T-helper 1 cell (primary cell): ENCODE data around the gene TIE1.

Experiments
- DNase-seq, 5 donors: peaks; one replicate each; pipeline ENCODE4 v3.0.0-alpha.2; 2012 to 2020
- total RNA-seq, 4 donors: gene quantifications; one replicate each; lab custom pipeline; 2026; lab: John Stamatoyannopoulos, UW

TIE1 gene
- total RNA-seq = 0 reads per million in 4 donors

DNA sequence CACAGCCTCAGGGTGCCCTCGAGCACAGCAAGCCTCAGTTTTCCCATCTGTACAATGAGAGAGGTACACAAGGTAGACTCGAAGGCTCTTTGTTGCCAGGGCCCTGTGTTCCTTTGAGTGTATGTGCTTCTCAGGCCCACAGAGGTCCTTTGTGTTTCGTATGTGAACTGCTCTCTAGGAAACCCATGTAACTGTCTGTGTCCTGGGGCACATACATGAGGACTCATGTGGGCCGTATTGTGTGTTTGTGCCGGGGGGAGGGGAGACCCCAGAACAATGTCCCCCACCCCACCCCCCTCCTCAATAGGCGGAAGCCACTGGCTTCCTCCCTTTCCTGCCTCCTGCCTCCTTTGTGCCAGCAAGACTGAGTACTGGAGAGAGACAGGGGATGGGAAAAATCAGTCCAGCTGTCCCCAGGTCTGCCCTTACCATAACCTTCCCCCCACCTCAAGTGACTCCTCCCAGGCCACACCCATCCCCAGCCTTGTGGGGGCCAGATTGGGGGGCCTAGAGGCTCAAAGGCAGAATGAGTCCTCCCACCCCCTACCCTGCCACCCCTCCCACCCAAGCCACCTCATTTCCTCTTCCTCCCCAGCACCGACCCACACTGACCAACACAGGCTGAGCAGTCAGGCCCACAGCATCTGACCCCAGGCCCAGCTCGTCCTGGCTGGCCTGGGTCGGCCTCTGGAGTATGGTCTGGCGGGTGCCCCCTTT is at the start of gene TIE1:
TIE1 (plus strand) TSS at position 605 of the 717 bp plus-strand sequence; CDS start at position 695, 90 bp downstream.
- DNase-seq = no peak

DNA sequence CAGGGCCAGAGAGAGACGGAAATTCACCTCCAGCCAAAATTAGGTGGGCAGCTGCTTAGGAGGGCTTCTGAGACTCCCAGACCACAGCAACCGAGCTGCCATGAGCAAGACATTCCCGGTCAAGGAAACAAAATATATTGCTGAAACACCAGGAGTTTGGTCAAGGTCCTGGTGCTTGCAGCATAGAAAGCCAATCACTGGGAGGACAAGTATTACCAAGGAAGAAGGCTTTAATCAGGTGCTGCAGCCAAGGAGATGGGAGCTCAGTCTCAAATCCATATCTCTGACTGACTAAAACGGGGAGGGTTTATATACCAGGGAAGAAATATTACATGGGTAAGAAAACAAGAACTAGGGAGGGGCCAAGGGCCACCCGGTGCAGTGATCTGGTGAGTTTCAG is 49.8 kb upstream of the TIE1 start:
- no peak for DNase-seq

DNA sequence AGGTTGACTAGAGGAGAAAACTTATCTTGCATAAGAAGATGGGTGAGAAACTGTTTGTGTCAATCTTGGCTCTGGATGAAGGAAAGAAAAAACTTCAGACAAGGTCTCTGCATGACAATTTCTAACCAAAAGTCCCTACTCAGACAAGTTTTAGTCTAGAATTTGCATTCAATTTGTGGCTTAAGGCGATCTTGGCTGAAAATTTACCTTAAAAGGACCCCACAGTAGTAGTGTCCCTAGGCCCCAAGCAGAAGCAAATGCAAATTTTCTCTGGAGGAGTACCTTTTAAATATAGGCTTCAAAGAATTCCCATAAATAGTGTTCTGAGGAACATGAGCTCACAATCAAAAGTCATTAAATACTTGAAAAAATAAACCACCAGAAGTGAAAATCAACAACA is 48.6 kb upstream of the TIE1 start:
- no peak for DNase-seq

DNA sequence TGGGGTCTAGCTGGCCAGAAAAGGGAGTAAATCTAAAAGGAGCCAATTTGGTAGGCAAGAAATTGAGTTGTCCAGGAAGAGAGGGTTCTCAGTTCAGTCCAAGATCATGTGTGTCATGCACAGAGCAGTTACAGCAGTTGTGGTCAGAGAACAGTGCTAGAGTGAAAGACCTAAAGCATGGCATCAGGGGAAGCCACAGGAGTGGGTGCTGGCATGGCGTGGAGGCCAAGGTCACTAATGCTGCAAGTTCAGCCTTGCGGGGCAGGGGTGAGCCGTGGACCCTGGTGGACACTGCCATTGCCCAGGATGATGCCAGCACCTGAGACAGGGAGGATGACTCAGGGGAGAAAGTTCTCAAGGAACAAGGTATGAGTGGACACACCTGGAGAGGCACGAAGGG is 47.6 kb upstream of the TIE1 start:
- no peak for DNase-seq

DNA sequence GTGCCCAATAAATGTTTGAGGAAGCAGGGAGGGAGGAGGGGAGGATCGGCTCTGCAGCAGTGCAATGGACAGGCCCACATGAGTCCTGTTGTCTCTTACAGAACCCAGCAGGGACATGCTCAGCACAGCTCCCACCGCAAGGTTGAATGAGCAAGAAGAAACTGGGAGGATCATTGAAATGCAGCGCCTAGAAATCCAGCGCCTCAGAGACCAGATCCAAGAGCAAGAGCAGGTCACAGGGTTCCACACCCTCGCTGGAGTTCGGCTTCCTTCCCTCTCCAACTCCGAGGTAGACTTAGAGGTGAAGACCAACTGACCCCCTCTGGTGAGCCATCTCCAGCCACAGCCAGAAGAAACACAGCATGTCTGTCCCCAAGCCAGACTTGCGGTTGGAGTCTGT is 46.9 kb upstream of the TIE1 start:
- no peak for DNase-seq

DNA sequence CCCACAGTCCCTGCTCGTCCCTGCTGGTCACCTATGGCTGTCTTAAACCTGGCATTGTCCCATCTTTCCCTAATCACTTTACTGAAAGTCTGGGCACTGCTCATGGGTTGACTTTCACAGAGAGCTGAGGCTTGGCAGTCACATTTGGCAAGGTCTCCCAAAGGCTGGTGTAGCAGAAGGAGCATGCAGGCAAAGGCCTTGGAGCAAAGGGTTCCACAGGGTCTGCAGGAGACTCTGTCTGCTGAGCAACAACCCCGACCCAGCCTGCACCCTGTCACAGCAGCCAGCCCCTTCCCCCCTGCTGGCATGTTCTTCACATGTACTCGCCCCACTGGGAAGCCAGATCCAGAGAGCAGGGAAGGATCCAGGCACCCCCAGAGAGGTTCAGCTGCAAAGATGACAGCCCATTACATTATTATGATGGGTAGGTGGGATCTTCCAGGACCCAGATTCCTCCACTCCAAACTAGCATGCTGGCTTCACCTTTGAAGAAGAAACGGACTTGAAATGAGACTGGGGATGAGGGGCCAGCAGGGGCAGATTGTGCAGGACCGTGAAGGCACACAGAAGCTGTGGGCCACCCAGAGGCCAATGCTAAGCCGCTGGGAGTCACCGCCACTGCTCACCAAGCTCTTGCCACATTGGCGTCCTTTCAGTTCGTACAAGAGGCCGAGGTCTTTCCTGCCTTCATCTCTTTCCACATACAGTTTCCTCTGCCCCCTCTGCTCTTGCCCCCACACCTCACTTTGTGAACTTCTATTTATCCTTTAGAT is 45.2 kb upstream of the TIE1 start:
- no peak for DNase-seq

DNA sequence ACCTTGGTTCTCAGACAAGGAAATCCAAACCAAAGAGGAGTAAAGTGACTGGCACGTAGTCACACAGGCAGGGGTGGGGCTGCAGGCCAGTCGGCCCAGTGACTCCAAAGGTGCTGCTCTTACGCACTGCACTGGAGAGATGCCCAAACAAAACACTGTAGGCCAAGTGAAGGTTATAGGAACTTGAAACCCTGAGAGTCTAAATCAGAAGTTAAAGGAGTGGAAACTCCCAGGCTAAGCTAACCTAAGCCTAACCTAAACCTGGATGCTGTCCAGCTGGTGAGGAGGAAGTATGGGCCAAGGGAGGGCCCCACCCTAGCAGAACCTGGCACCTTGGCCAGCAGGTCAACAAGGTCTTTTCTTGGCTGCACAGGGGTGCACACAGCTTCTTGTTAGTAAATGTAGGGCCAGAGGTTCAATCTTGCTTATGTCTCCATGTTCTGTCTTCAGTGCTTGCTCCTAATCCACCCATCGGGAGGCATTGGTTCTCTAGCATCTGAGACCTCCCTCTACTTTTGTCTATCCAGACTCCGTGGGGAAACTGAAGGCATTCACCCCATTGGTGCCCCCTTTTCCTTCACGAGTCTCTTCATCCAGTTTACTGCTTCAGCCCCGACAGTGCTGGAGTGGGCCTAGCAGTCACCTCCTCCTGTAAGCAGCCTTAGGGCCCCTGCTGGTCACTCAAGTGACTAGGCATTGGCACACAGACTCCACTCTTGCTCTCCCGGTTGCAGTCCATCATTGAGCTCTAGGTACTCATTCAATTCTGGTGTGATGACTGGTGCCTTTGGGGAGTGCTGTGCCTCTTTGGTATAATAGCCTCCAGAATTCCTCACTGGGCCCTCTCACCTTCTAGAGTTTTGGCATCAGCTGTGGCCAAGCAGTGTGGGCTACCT is 43.9 kb upstream of the TIE1 start:
- DNase-seq = no peak

DNA sequence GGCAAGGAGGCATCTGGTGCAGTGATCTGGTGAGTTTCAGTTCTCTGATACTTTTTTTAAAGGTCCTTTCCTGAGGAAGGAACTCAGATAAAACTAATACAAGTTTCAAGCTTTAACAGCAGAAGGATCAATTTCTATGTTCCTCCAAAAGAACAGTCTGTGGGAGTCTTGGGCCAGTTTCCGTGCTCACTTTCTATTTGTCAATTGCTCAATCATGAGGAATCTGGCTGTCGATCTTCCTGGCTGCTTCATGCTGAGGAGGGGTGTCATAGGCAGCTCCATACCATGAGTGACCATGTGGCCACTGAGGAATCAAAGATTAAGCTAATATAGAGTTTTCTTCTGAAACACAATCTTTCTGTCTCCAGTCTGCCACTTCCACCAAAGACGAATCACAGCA is 42.4 kb upstream of the TIE1 start:
- no peak for DNase-seq

DNA sequence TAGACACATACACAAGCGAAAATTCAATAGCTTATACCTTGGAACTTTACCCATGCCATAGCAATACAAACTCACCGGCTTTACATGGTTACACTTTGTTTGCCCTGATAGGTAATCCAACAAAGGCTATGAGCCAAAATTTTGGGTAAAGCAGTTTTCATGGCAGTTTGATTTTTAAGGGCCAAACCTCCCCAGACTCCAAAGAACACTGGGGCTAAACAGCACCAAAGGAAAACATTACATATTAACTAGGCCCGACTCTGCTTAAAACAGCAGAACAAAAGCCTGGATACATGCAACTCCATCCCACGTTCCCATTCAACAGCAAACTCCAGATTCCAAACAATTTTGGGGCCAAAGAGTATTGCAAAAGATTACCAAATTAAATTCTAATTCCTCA is 35.4 kb upstream of the TIE1 start:
- DNase-seq = no peak

DNA sequence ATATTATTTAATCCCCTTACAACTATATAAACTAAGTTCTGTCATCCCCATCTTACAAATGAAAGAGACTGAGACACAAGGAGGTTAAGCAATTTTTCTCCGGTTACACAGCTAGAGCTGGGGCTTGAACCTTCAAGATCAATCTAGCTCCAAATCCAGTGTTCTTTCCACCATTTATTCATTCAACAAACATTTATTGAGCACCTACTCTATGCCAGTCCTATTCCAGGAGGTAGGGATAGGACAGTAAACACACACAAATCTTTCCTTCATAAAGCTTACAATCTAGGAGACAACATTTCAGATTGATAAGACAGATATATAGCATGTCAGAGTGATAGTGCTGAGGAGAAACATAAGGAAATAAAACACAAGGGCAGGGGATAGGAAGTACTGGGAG is 33.9 kb upstream of the TIE1 start:
- DNase-seq = no peak

DNA sequence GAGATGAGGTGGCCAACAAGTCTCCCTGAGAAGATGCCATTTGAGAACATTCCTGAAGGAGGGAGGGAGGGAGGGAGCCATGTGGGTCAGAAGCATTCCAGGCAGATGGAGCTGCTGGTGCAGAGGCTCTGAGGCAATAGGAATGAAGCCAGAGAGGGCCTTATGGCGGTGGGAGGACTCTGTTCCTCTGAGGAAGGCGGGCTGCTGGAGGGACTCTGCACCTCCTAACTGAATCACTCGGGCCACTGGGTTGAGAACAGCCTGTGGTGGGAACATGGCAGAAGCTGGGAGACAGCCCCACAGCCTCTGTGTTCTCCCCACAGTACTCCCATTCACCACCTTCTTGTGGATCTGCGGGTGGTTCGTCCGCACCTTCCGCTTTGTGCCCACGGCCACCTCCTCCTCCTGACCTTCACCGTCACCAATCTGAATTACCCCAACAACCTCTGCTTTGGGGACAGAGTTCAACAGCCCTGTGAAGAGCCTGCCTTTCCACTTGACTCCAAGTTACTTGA is 33.4 kb upstream of the TIE1 start:
- DNase-seq = no peak

DNA sequence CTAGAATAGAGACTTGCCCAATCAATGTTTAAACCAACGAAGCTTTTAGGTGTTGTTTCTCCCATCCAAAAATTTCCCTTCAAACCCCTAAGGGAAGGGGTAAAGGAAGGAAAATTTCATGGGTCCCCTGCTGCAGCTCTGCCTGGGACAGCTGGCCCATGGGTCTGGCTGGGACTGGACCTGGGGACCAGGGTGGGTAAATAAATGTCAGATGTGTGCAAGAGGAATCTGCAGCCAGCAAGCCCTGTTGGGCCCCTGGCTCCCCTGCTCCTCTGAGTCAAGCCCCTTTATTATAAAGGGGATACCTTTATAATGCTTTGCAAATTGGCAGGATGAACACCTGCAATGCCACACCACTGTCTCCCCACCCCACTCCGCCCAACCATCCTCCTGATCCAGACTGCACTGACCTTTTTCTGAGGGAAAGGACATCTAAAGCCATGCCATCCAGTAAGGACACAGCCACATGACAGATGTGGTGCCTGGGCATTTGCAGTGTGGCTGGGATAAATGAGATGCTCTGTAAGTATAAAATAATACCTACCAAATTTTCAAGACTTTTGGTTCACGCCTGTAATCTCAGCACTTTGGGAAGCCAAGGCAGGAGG is 32.9 kb upstream of the TIE1 start:
- DNase-seq = no peak

DNA sequence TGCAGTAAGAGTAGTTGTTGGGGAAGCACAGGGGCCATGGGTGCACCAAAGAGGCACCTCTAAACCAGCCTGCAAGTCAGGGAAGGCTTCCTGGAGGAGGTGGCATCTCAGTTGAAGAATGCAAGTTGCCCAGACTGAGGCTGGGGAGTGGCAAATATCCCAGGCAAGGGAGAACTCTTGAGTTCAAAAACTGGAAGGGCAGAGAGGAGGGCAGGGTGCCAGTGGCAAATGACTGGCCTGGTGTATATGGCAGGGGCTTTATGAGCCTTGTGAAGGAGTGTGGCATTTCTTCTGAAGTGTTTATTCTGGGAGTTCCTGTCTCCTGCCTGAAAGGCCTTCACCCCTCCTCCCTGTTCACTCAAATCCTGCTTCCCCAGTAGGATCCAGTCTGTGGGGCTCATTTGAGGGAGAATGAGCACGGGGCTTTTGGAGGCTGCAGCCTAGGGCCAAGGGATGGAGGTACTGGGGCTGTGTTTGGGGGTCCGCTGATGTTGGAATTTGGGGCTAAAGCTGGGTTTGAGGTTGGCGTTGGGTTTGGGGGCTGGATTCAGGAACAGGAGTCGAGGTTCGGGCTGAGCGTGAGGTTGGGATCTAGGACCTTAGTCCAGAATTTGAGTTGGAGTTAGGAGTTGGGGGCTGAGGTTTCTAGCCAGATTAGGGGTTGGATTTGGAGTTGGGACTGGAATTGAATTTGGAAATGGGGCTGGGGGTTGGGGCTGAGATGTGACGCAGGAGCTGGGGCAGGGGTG is 31.0 kb upstream of the TIE1 start, which contains the start of gene TMEM125:
TMEM125 (plus strand) TSS at position 357 of the 749 bp plus-strand sequence. CDS start 2,740 bp downstream, outside the sequence.
- no peak for DNase-seq

DNA sequence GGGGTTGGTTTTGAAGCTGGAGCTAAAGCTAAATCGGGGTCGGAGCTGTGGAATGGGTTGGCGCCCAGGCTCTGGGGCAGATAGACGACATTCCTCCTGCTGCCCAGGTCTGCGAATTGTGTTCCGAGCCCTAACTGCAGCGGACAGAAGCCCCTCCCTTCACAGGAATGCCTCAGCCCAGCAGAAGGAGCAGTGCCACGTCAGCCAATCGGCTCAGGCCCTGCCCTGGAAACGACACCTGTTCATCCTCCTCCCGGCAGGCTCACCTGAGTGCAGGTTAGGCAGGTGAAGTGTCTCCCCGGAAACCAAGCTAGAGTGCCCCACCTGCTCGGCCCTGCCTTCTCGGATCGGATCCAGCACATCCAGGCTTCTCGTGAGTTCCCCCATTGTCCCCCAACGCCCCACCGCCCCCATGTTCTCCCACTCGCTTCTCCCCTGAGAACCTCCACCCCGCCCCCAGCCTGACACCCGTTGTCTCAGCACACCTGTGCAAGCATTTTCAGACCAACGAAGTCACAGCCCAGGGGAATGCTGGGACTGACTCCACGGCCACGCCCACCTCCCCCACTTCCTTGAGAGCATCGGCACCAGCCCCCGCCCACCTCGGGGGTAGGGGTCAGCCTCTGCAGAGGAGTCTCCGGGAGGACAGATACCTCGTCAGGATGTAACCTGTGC is 30.2 kb upstream of the TIE1 start:
- DNase-seq = no peak

DNA sequence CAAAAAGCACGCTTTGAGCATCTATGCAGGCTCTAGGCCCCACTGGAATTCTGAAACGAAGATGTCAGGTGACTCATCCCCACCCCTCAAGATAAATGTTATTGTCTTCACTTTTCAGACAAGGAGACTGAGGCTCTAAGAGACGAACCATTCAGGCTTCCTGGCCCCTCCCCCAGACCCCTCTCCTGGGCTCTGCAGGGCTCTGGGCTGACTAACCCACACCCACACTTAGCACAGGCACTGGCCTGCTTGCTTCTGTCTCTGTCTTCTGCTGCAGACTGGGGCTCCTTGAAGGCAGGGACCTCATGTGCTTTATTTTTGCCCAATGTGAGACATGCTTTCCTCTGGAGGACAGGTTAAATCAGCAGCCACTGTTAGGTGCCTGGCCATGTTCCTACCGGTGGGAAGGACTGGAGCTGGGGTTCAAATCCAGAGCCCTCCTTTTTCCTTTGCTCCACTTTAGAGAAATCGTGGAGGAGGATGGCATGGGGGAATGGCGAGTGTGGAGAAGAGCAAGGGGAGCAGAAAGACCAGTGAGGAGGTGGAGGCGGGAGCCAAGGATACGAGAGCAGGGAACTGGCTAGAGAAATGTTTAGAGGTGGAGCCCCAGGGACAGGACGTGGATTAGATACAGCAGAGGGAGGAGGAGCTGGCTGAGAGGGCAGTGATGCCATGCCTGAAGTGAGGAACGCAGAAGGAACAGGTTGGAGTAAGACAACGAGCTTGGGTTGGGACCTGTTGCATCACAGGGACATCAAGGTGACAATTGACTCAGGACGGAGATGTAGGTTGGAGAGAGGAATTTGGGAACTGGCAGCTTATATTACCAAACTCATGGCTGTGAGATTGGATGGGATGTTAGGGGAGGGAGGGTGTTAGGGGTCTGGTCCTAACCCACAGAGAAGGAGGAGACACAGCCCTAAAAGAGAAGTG is 29.3 kb upstream of the TIE1 start:
- DNase-seq = no peak

DNA sequence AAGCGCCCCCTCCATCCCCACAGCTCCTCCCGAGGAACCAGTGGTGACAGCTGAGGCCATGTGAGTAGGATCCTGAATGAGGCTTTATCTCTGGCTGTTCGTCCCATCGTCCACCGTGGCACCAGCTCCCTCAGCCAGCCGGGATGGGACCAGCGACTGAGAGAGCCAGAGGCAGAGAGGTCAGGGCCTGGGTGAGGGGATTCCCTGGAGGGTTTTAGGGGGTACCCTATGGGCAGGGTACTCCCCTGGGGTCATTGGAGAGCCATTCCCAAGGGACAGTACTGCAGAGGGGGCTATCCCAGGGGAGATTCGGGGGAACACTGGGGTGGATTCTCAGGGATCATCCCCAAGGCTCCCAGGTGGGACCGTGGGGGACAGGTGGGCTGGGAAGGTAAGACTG is 28.6 kb upstream of the TIE1 start:
- DNase-seq = no peak

DNA sequence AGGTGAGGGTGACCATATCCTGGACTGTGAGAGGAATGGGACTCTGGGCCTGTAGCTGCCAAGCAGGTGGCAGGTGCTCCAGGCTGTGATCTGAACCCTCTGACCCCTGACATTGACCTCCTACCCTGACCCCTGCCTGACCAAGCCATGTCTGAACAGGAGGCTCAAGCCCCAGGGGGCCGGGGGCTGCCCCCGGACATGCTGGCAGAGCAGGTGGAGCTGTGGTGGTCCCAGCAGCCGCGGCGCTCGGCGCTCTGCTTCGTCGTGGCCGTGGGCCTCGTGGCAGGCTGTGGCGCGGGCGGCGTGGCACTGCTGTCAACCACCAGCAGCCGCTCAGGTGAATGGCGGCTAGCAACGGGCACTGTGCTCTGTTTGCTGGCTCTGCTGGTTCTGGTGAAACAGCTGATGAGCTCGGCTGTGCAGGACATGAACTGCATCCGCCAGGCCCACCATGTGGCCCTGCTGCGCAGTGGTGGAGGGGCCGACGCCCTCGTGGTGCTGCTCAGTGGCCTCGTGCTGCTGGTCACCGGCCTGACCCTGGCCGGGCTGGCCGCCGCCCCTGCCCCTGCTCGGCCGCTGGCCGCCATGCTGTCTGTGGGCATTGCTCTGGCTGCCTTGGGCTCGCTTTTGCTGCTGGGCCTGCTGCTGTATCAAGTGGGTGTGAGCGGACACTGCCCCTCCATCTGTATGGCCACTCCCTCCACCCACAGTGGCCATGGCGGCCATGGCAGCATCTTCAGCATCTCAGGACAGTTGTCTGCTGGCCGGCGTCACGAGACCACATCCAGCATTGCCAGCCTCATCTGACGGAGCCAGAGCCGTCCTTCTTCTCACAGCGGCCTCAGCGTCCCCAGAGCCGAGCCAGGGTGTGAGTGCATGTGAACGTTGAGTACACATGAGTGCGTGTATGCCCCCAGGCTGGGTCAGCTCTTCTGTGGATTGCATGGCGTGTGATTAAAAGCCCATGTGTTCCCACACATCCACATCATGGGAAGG is 27.9 kb upstream of the TIE1 start:
- DNase-seq = no peak

DNA sequence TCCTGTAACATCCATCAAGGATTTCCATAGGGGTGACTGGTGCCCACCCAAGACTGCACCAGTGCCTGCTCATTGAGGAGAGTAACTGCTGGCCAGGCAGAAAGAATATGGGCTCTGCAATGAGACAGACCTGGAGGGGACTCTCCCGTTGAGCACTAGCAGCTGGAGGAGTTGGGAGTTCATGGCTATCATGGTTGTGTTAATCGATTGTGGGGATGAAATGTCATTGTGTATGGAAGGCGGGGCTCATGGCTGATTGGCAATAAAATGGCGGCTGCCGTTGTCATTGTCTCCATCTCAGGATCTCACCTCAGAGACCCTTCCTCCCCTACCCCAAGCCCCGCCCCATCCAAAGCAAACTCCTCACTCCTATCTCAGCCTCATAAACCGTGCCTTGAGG is 27.1 kb upstream of the TIE1 start:
- DNase-seq = no peak
